CD4-positive, alpha-beta T cell treated with Interleukin-15 for 1 hour (primary cell): ENCODE data around the gene TMPRSS3.
A peak's percentile ranks its signal among the peaks of the same experiment; 100 is the strongest.

Source experiments
- DNase-seq: peaks from one replicate; pipeline ENCODE4 v3.0.0-alpha.2; 2020

TMPRSS3 gene

GRCh38 chr21:42347601-42348327, 48.1 kb downstream of the TMPRSS3 start:
- DNase-seq = no peak

GRCh38 chr21:42346866-42347600, 48.8 kb downstream of the TMPRSS3 start:
- DNase-seq = no peak

- no peak for DNase-seq
Observed at GRCh38 chr21:42346441-42346840, 49.4 kb downstream of the TMPRSS3 start.

GRCh38 chr21:42344631-42345030, 51.2 kb downstream of the TMPRSS3 start:
- DNase-seq = no peak

GRCh38 chr21:42343963-42344510, 51.8 kb downstream of the TMPRSS3 start:
- DNase-seq = no peak

- DNase-seq = no peak
Observed at GRCh38 chr21:42343556-42343955, 52.3 kb downstream of the TMPRSS3 start.

- DNase-seq = no peak
Observed at GRCh38 chr21:42343101-42343500, 52.8 kb downstream of the TMPRSS3 start.

GRCh38 chr21:42341776-42342542, 53.9 kb downstream of the TMPRSS3 start:
- DNase-seq = no peak

GRCh38 chr21:42340187-42341050, 55.4 kb downstream of the TMPRSS3 start:
- no peak for DNase-seq

- no peak for DNase-seq
Observed at GRCh38 chr21:42338729-42339715, 56.8 kb downstream of the TMPRSS3 start.

- DNase-seq = peak; percentile 81
Observed at GRCh38 chr21:42337830-42338728, 57.8 kb downstream of the TMPRSS3 start.

GRCh38 chr21:42337276-42337675, 58.6 kb downstream of the TMPRSS3 start:
- DNase-seq = no peak

GRCh38 chr21:42336054-42336453, 59.8 kb downstream of the TMPRSS3 start:
- no peak for DNase-seq

GRCh38 chr21:42332557-42333317, 63.1 kb downstream of the TMPRSS3 start:
- DNase-seq = no peak

GRCh38 chr21:42331660-42332059, 64.2 kb downstream of the TMPRSS3 start:
- no peak for DNase-seq

- no peak for DNase-seq
Observed at GRCh38 chr21:42330380-42331371, 65.2 kb downstream of the TMPRSS3 start.

GRCh38 chr21:42324896-42325295, 71.0 kb downstream of the TMPRSS3 start:
- no peak for DNase-seq
